BLaER1 treated with 17β-estradiol and CSF1 and Interleukin-3, amounts not matched to agents 10 nM and 100 nM (cell line): Measurements from ENCODE around the gene CD48.
"Not testable (repeated sequence)": the region's sequence is repeated elsewhere in the genome, so short reads cannot be mapped to it uniquely, and the experiment has no call there.

ENCODE experiments used
- H3K27ac ChIP-seq, 11 experiments: shearing (Covaris generic); formaldehyde crosslinking; 2 replicates each; pipeline ENCODE4 v1.8.1; 2022
- H3K27me3 ChIP-seq, 11 experiments: shearing (Covaris generic); formaldehyde crosslinking; 2 replicates each; pipeline ENCODE4 v1.8.1; 2022
- H3K36me3 ChIP-seq, 11 experiments: shearing (Covaris generic); formaldehyde crosslinking; 2 replicates each; pipeline ENCODE4 v1.8.1; 2022
- H3K4me1 ChIP-seq, 10 experiments: shearing (Covaris generic); formaldehyde crosslinking; 2 replicates each; pipeline ENCODE4 v1.8.1; 2022
- H3K4me2 ChIP-seq, 11 experiments: shearing (Covaris generic); formaldehyde crosslinking; 2 replicates each; pipeline ENCODE4 v1.8.1; 2022
- H3K4me3 ChIP-seq, 10 experiments: shearing (Covaris generic); formaldehyde crosslinking; 2 replicates each; pipeline ENCODE4 v1.8.1; 2022
- H3K9ac ChIP-seq, 11 experiments: shearing (Covaris generic); formaldehyde crosslinking; 2 replicates each; pipeline ENCODE4 v1.8.1; 2022
- H3K9me3 ChIP-seq, 11 experiments: shearing (Covaris generic); formaldehyde crosslinking; replicated peaks in 1 of 11; 2 replicates each; pipeline ENCODE4 v1.8.1; 2022
- H4K20me1 ChIP-seq, 11 experiments: shearing (Covaris generic); formaldehyde crosslinking; 2 replicates each; pipeline ENCODE4 v1.8.1; 2022
- Cebpa-rat ChIP-seq, 11 experiments: shearing (Covaris generic); IDR thresholded peaks; 2 replicates each; pipeline ENCODE4 v1.8.1; 2022

The CD48 gene

DNA sequence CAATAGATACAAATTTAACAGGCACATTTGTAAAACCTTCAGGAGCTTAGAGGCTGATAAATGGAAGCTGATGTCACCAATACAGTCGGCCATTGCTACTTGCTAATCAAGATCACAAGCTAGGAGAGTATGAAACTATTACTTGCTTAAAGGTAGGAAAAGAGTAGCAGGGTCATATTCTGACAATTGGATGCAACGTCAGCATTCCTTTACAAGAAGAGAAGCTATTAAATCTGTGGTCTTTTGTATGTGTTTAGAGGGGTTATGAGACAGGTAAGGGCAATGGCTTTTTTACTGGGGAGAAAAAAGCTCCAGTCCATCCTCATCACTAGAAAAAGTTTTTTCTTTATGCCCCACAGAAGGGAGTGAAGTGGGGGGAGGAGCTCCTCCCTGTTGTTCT is 11.7 kb upstream of the CD48 start:
- H3K36me3 ChIP-seq, result no peaks in the 10 kb centered on the region
- H3K9ac ChIP-seq, result no peak overlapping the region
- H3K9me3 ChIP-seq, result peaks cover 0 to 8% (median 0%) of the 10 kb centered on the region in 11 experiments; a peak in 3 of 22 replicates
- H3K4me2 ChIP-seq, result peak overlapping the region; percentile 15 to 68 (median 45); a peak in 21 of 22 replicates
- H3K27me3 ChIP-seq, result no peaks in the 10 kb centered on the region
- H3K4me3 ChIP-seq, result no peak overlapping the region
- H4K20me1 ChIP-seq, result no peaks in the 10 kb centered on the region
- peaks cover 41 to 84% (median 45%) of the 10 kb centered on the region in 10 experiments for H3K4me1 ChIP-seq
- TF ChIP-seq Cebpa-rat (IDR thresholded peaks at IDR 0.05), result no peak
- no peak overlapping the region for H3K27ac ChIP-seq

DNA sequence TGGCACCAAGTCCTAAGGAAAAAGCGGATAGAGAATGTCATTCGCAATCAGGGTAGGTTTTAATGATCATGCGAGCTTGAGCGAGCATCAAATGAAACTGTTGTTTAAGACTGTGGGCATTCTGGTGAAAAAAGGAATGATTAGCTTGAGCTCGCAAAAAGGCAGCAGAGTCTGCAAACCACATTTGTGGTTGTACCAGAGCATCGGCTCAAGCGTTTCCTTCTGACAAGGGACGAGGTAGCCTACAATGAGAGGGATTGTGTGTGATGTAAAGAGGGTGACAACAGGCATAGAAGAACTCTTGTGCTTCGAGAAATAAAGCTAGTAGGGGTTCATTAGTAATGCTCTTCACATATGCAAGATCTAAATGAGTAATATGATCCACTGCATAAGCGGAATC is 11.1 kb upstream of the CD48 start:
- no peak overlapping the region for H3K9ac ChIP-seq
- no peak overlapping the region for H3K27ac ChIP-seq
- TF ChIP-seq Cebpa-rat (IDR thresholded peaks at IDR 0.05), result no peak
- H3K9me3 ChIP-seq, result peaks cover 0 to 8% (median 0%) of the 10 kb centered on the region in 11 experiments; a peak in 3 of 22 replicates
- H3K4me1 ChIP-seq, result peaks cover 41 to 84% (median 45%) of the 10 kb centered on the region in 10 experiments
- H3K36me3 ChIP-seq, result no peaks in the 10 kb centered on the region
- no peak overlapping the region for H3K4me3 ChIP-seq
- H3K4me2 ChIP-seq, result peak overlapping the region; percentile 15 to 68 (median 45); a peak in 21 of 22 replicates
- H3K27me3 ChIP-seq, result no peaks in the 10 kb centered on the region
- no peaks in the 10 kb centered on the region for H4K20me1 ChIP-seq

DNA sequence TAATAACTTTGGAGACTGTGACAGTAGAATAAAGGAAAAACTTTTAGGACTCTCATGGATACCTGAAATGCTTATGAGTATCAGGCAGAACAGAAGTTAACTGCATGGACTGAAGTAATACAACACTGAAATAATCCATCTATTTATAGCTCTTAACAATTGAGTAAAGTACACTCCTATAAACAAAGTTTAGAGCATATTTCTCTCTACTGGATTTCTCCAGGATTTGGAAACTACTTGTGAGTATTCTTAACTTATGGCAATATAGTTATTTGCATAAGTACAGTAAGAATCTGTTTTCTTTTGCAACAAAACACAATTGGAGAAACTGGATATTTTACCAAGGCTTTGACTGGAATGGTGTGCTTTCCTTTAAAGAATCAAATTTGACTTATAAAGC is 9.9 kb upstream of the CD48 start:
- H3K27ac ChIP-seq, result no peak overlapping the region
- H3K9ac ChIP-seq, result no peak overlapping the region
- H3K4me1 ChIP-seq, result peaks cover 35 to 84% (median 39%) of the 10 kb centered on the region in 10 experiments
- peak overlapping the region in 1 of 11 experiments; percentile 84; a peak in 1 of 22 replicates for H3K4me2 ChIP-seq
- H3K4me3 ChIP-seq, result no peak overlapping the region
- H3K27me3 ChIP-seq, result 0 out of 22 replicates have a peak, but pooled peaks cover 0 to 2% (median 0%) of the 10 kb centered on the region in 11 experiments
- no peaks in the 10 kb centered on the region for H3K36me3 ChIP-seq
- H3K9me3 ChIP-seq, result peaks cover 0 to 8% (median 0%) of the 10 kb centered on the region in 11 experiments; a peak in 3 of 22 replicates
- no peak for TF ChIP-seq Cebpa-rat (IDR thresholded peaks at IDR 0.05)
- no peaks in the 10 kb centered on the region for H4K20me1 ChIP-seq

DNA sequence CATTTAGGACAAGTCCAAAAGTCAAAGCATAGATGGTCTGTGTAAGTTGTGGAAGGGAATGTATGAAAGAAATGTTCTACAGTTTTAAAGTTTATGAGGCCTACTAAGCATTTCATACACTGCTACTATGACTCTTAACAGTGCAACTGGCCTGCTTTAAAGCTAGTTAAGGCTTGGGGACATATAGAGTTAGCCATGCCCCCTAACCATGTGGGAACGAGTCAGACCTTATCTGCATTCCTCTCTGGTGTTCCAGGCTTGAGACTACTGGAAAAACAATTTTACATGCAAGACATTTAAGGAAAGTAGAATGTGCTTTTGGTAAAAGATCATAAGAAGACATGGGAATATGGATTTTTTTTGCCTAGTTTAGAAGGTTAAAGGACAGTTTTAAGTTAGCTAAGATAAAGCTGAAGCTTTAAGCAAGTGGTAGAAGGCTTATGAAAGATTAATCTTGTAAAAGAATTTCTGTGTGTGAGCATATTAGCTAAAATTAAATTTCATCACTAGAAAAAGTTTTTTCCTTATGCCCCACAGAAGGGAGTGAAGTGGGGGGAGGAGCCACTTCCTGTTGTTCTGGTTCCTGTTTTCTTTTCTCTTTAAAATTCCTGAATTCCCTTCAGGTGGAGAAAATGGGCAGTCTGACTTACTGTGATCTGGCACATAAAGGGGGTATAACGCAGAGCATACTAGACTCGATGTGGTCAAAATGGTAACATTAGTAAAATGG is 8.9 kb upstream of the CD48 start:
- Histone ChIP-seq H3K9me3 (peaks cover 0 to 8% (median 0%) of the 10 kb centered on the region in 11 experiments; a peak in 3 of 22 replicates), H3K4me3 (no peak overlapping the region), H3K27ac (no peak overlapping the region), H3K9ac (no peak overlapping the region), H3K36me3 (no peaks in the 10 kb centered on the region), H3K4me2 (peak overlapping the region in 7 of 11 experiments; percentile 17 to 84 (median 51); a peak in 12 of 22 replicates), H3K4me1 (peaks cover 27 to 76% (median 33%) of the 10 kb centered on the region in 10 experiments), H4K20me1 (no peaks in the 10 kb centered on the region), H3K27me3 (0 out of 22 replicates have a peak, but pooled peaks cover 0 to 3% (median 0%) of the 10 kb centered on the region in 11 experiments)
- TF ChIP-seq Cebpa-rat (IDR thresholded peaks at IDR 0.05), result no peak

DNA sequence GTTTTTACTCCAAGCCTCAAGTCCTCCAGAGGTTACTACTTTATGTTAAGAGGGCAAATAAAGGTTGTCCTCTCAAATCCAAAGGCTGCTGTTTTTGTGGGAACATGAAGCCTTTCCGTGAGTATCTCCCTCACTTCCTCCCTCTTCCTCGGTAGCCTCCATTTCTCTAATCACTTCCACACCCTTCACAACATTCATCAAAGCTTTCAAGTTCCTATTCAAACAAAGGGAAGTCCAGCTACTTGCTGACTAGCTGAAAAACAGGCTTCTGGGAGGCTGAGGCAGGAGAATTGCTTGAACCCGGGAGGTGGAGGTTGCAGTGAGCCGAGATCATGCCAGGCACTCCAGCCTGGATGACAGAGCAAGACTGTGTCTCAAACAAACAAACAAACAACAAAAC is 6.6 kb upstream of the CD48 start:
- H3K27ac ChIP-seq, result no peak overlapping the region
- peaks cover 0 to 8% (median 0%) of the 10 kb centered on the region in 11 experiments; a peak in 3 of 22 replicates for H3K9me3 ChIP-seq
- H3K4me3 ChIP-seq, result no peak overlapping the region
- peaks cover 17 to 84% (median 22%) of the 10 kb centered on the region in 10 experiments for H3K4me1 ChIP-seq
- H3K9ac ChIP-seq, result no peak overlapping the region
- H4K20me1 ChIP-seq, result no peaks in the 10 kb centered on the region
- TF ChIP-seq Cebpa-rat (IDR thresholded peaks at IDR 0.05), result no peak
- no peaks in the 10 kb centered on the region for H3K36me3 ChIP-seq
- H3K4me2 ChIP-seq, result peak overlapping the region in 3 of 11 experiments; percentile 55 to 84 (median 59); a peak in 6 of 22 replicates
- peaks cover 0 to 5% (median 0%) of the 10 kb centered on the region in 11 experiments; a peak in 1 of 22 replicates for H3K27me3 ChIP-seq

DNA sequence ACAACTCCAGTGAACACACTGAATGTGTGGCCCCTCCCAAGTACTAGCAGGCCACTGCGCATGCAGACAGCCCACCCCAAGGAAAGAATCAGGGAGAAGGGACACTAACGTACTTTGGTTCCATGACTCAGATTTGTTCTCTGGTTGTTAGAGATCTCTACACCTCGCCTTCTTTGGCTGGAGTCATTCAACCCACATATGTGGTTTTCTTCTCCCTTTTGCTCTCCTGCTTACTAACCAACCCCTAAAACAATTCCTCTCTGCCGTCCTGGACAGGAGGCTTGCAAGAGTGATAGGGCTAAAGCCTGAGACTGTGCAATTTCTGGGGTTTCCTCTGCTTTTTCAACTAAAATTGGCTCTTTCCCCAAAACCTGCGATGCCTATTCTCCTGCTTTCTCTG is 5.7 kb upstream of the CD48 start:
- H3K9me3 ChIP-seq, result peaks cover 0 to 8% (median 0%) of the 10 kb centered on the region in 11 experiments; a peak in 3 of 22 replicates
- H3K4me3 ChIP-seq, result no peak overlapping the region
- TF ChIP-seq Cebpa-rat (IDR thresholded peaks at IDR 0.05), result no peak
- H3K36me3 ChIP-seq, result no peaks in the 10 kb centered on the region
- H3K27me3 ChIP-seq, result peaks cover 0 to 5% (median 0%) of the 10 kb centered on the region in 11 experiments; a peak in 1 of 22 replicates
- H3K4me2 ChIP-seq, result peak overlapping the region in 3 of 11 experiments; percentile 55 to 84 (median 59); a peak in 5 of 22 replicates
- peaks cover 17 to 84% (median 22%) of the 10 kb centered on the region in 10 experiments for H3K4me1 ChIP-seq
- H3K27ac ChIP-seq, result no peak overlapping the region
- H3K9ac ChIP-seq, result no peak overlapping the region
- no peaks in the 10 kb centered on the region for H4K20me1 ChIP-seq

DNA sequence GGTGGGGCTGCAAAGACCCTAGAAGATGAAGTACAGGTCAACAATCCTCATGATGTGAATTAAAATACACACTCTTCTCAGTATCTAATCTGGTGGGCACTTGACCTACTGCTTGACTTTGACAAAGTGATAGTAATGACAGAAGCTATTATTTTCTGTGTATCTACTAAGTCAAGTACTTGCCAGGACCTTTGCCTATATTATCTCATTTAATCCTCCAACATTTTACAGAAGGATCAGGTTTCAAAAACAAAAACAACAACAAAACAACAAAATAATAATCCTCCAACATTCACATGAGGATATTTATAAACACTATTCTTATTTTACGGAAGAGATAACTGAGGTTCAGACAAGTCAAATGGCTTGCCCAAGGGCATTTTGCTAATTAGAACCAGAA is 4.4 kb upstream of the CD48 start:
- H3K27me3 ChIP-seq, result peaks cover 0 to 5% (median 0%) of the 10 kb centered on the region in 11 experiments; a peak in 1 of 22 replicates
- no peaks in the 10 kb centered on the region for H4K20me1 ChIP-seq
- no peak for TF ChIP-seq Cebpa-rat (IDR thresholded peaks at IDR 0.05)
- H3K4me2 ChIP-seq, result no peak overlapping the region
- no peak overlapping the region for H3K9ac ChIP-seq
- H3K9me3 ChIP-seq, result peaks cover 0 to 5% (median 0%) of the 10 kb centered on the region in 11 experiments; a peak in 1 of 22 replicates
- H3K36me3 ChIP-seq, result no peaks in the 10 kb centered on the region
- H3K27ac ChIP-seq, result no peak overlapping the region
- no peak overlapping the region for H3K4me3 ChIP-seq
- peaks cover 27 to 84% (median 32%) of the 10 kb centered on the region in 10 experiments for H3K4me1 ChIP-seq

DNA sequence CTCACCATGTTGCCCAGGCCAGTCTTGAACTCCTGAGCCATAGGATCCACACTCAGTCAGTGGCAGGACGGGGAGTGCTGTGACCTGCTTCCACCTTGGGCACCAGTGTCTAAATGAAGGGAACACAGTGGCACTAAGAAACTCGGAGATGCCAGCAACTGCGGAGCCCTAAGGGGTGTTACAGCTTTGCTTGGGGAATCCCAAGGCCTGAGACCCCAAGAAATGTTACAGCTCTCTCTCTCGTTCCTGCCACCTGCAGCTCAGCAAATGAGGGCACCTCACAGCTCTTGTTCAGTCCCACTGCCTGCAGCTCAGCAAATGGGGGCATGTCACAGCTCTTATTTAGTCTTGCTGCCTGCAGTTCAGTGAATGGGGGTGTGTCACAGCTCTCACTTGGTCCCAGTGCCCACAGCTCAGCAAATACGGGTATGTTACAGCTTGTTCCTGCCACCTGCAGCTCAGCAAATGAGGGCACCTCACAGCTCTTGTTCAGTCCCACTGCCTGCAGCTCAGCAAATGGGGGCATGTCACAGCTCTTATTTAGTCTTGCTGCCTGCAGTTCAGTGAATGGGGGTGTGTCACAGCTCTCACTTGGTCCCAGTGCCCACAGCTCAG is 2.5 kb upstream of the CD48 start:
- peaks cover 0 to 13% (median 0%) of the 10 kb centered on the region in 11 experiments; a peak in 1 of 22 replicates for H3K27me3 ChIP-seq
- not testable (repeated sequence) for H4K20me1 ChIP-seq, H3K36me3 ChIP-seq, H3K27ac ChIP-seq, H3K9ac ChIP-seq, H3K4me3 ChIP-seq, H3K9me3 ChIP-seq
- peaks cover 42 to 84% (median 47%) of the 10 kb centered on the region in 10 experiments for H3K4me1 ChIP-seq
- H3K4me2 ChIP-seq, result peak overlapping the region in 7 of 11 experiments; percentile 12 to 97 (median 39); a peak in 8 of 22 replicates

DNA sequence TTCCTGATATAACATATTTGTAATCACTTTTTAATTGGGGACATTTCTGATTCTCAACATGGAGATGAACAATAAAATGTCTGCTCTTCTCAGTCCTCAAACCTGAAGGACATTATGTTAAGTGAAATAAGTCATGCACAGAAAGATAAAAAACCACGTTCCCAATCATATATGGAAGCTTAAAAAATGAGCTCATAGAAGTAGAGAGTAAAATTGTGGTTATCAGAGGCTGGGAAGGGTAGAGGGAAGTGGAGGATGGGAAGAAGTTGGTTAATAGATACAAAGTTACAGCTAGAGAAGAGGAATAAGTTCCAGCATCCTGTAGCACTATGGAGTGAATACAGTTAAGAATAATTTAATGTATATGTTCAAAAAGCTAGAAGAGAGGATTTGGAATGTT is 1.5 kb upstream of the CD48 start:
- H3K9me3 ChIP-seq, result no peaks in the 10 kb centered on the region
- H3K4me3 ChIP-seq, result no peak overlapping the region
- TF ChIP-seq Cebpa-rat (IDR thresholded peaks at IDR 0.05), result no peak
- peak overlapping the region in 8 of 11 experiments; percentile 59 to 81 (median 74); a peak in 10 of 22 replicates for H3K27ac ChIP-seq
- peaks cover 0 to 3% (median 0%) of the 10 kb centered on the region in 11 experiments; a peak in 1 of 22 replicates for H4K20me1 ChIP-seq
- H3K27me3 ChIP-seq, result peaks cover 0 to 13% (median 0%) of the 10 kb centered on the region in 11 experiments; a peak in 1 of 22 replicates
- peak overlapping the region; percentile 72 to 99 (median 95) for H3K4me2 ChIP-seq
- H3K4me1 ChIP-seq, result peaks cover 52 to 84% (median 57%) of the 10 kb centered on the region in 10 experiments
- no peaks in the 10 kb centered on the region for H3K36me3 ChIP-seq
- H3K9ac ChIP-seq, result peak overlapping the region in 2 of 11 experiments; percentile 8 to 66; a peak in 4 of 22 replicates

DNA sequence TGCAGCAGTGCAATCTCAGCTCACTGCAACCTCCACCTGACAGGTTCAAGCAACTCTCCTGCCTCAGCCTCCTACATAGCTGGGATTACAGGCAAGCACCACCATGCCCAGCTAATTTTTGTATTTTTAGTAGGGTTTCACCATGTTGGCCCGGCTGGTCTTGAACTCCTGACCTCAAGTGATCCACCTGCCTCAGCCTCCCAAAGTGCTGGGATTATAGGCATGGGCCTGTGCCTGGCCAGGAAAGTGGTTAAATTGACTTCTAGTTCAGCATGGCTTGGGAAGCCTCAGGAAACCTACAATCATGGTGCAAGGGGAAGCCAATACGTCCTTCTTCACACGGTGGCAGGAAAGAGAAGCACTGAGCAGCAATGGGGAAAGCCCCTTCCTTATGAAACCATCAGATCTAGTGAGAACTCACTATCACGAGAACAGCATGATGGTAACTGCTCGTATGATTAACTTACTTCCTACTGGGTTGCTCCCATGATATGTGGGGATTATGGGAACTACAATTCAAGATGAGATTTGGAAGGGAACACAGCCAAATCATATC is 981 bp upstream of the CD48 start:
- Histone ChIP-seq H3K4me1 (peaks cover 58 to 84% (median 62%) of the 10 kb centered on the region in 10 experiments), H3K27me3 (peaks cover 0 to 13% (median 0%) of the 10 kb centered on the region in 11 experiments; a peak in 1 of 22 replicates), H3K9ac (peak overlapping the region in 5 of 11 experiments; percentile 63 to 79 (median 66); a peak in 6 of 22 replicates), H3K4me2 (peak overlapping the region; percentile 72 to 99 (median 95)), H3K4me3 (peak overlapping the region in 2 of 10 experiments; percentile 57; a peak in 2 of 20 replicates), H3K27ac (peak overlapping the region; percentile 64 to 81 (median 72); a peak in 20 of 22 replicates)
- H4K20me1 ChIP-seq, H3K9me3 ChIP-seq, H3K36me3 ChIP-seq: not testable (repeated sequence)
